ENCODE measurements around the gene NELFA.

- no peak for TF ChIP-seq CTCF (conservative IDR thresholded peaks at IDR 0.05; ENCODE audit: low read depth, low read length)
- no peak for TF ChIP-seq RCOR1 (IDR thresholded peaks at IDR 0.05; ENCODE audit: insufficient replicate concordance, low read length)
- TF ChIP-seq MAZ (IDR thresholded peaks at IDR 0.05; ENCODE audit: borderline replicate concordance, low read depth, low read length), result no peak
- TF ChIP-seq RAD21 (IDR thresholded peaks at IDR 0.05; ENCODE audit: low read length), result no peak
- TF ChIP-seq RFX5 (IDR thresholded peaks at IDR 0.05; ENCODE audit: low read depth, low read length), result no peak
- no peak for TF ChIP-seq POLR2A (IDR thresholded peaks at IDR 0.05; ENCODE audit: low read depth, low read length)
- TF ChIP-seq CHD1 (IDR thresholded peaks at IDR 0.05; ENCODE audit: low read depth, low read length), result no peak
- TF ChIP-seq BHLHE40 (IDR thresholded peaks at IDR 0.05; ENCODE audit: low read depth, low read length), result no peak
- TF ChIP-seq CEBPB (IDR thresholded peaks at IDR 0.05; ENCODE audit: low read depth, low read length), result no peak
- TF ChIP-seq USF2 (IDR thresholded peaks at IDR 0.05; ENCODE audit: low read depth, low read length), result no peak
- TF ChIP-seq SMC3 (IDR thresholded peaks at IDR 0.05; ENCODE audit: low read depth, low read length), result no peak
Observed at GRCh38 chr4:2046031-2046961, 37.5 kb upstream of the NELFA start.
